Cardiac fibroblast (primary cell): ENCODE measurements around the gene BACH2.

Experiments
- DNase-seq, 2 donors: peaks; one replicate each; pipeline versions ENCODE4 v3.0.0 to v3.0.0-alpha.2; 2010; ENCODE audit warnings: low read depth in 2 of 2
- H3K4me3 ChIP-seq, 2 donors: replicated peaks in 1 of 2; 1 replicate in 1 of 2; 2 replicates in 1 of 2; pipeline ENCODE4 v1.5.1; 2011; ENCODE audit warnings: low read depth in 2 of 2, low read length in 2 of 2, mild to moderate bottlenecking in 2 of 2, moderate library complexity in 1 of 2
- TF ChIP-seq, protein P1 (sequence below): IDR thresholded peaks from one replicate; pipeline ENCODE4 v1.5.1; 2011; ENCODE audit warnings: low read depth, mild to moderate bottlenecking, low read length, inconsistent platforms

The BACH2 gene

DNA sequence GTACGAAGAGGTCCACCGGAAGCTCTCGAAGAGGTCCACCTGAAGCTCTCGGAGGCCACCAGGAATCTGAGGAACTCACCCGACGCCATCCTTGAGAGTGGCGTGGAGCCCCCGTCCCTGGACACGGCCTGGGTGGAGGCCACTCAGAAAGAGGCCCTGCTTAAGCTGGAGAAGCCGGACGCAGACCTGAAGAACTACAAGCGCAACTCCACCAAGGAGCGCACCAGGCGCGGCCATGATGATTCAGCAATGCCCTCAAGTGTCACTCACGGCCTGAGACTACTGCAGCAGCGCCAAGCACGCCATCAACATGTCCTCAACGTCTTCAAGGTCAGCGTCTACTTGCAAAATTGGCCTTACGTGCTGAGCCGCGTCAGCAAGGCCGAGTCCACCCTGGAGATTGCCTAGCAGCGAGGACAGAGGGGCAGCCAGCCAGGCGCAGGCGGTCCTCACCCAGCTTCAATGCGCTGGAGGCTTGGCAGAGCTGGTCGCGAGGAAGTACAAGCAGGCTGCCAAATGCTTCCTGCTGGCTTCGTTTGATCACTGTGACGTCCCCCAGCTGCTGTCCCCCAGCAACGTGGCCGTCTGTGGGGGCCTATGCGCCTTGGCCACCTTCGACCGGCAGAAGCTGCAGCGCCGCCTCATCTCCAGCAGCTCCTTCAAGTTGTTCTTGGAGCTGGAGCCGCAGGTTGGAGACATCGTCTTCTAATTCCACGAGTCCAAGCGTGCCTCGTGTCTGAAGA is 410.1 kb downstream of the BACH2 start:
- no peak for DNase-seq
- TF ChIP-seq, protein P1, sequence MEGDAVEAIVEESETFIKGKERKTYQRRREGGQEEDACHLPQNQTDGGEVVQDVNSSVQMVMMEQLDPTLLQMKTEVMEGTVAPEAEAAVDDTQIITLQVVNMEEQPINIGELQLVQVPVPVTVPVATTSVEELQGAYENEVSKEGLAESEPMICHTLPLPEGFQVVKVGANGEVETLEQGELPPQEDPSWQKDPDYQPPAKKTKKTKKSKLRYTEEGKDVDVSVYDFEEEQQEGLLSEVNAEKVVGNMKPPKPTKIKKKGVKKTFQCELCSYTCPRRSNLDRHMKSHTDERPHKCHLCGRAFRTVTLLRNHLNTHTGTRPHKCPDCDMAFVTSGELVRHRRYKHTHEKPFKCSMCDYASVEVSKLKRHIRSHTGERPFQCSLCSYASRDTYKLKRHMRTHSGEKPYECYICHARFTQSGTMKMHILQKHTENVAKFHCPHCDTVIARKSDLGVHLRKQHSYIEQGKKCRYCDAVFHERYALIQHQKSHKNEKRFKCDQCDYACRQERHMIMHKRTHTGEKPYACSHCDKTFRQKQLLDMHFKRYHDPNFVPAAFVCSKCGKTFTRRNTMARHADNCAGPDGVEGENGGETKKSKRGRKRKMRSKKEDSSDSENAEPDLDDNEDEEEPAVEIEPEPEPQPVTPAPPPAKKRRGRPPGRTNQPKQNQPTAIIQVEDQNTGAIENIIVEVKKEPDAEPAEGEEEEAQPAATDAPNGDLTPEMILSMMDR: no peak

More for the DNA sequence above, 410.1 kb downstream of the BACH2 start:
- H3K4me3 ChIP-seq: no peak overlapping the region
